AG08396 (cell line): ENCODE data around the gene PTRH2.

ENCODE experiments used
- DNase-seq: peaks from one replicate; pipeline ENCODE4 v3.0.0; 2012; ENCODE audit warnings: low spot score, mixed read lengths

Gene PTRH2

GRCh38 chr17:59719526-59719925 lies 12.3 kb upstream of the PTRH2 start:
- no peak for DNase-seq

- DNase-seq, result no peak
Observed at GRCh38 chr17:59716427-59716826, 9.2 kb upstream of the PTRH2 start.

- DNase-seq, result no peak
Observed at GRCh38 chr17:59714255-59714654, 7.0 kb upstream of the PTRH2 start.

GRCh38 chr17:59712862-59713261 lies 5.6 kb upstream of the PTRH2 start:
- no peak for DNase-seq

DNA sequence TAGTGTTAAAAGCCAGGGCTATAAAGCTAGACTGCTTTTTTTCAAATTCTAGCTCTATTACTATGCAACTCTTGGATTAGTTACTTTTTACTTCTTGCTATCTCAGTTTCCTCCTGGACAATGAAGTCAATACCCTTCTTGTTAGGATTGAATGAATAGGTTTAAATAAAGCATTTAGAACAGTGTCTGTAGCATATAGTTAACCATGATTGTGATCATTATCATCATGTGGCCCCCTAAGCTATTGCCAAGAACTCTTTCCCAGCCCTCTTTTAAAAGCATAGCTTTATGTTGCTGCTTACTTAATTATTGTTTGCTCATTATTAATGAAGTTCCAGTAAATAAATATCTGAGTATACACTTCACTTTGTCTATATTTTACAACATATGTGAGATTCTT lies 4.7 kb upstream of the PTRH2 start:
- no peak for DNase-seq

DNA sequence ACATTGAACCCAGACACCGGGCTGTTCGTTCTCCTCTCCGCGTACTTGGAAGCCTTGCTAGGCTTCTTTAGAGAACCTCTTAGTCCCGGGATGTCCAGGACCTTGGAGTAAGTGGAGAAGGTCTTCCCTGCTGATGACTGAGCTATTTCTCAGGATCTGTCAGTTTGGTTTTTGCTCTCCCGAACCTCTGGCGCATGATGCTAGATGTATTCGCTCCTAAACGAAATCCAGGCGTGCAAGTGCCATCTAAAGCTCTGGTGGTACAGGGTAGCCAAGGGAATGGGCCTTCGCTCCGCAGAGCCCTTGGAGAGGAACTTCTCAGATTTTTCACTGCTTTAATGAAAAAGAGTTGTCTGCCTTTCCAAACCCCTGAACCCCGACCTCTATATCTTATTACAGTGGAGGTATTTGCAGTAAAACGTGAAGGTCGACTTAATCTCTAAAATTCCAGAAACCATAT lies 771 bp upstream of the PTRH2 start:
- DNase-seq, result no peak

DNA sequence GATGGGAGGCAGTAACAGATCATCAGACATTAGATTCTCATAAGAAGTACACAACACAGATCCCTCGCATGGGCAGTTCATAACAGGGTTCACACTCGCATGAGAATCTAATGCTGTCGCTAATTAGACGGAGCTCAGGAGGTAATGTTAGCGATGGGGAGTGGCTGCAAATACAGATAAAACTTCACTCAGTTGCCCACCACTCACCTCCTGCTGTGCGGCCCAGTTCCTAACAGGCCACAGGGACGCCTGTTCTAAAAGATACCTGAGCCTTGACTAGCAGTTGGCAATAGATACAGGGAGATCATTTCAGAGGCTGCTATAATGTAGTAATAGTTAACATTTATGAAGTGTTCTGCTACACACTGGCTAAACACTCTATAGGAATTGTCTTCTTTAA lies 4.9 kb downstream of the PTRH2 start:
- DNase-seq, result no peak

DNA sequence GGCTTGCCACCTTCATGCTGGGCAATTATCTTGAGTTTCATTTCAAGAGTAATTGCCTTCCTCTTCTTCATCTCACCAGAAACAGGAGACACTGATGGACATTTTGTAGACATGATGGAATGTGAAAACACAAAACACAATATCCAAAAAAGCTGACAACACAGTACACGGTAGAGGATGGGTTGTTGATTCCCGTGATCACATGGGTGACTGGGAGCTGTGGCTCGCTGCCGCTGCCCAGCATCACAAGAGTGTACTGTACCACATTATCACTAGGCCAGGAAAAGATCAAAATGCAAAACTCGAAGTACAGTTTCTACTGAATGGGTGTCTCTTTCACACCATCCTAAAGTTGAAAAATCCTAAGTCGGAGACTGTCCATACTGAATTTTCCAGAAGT lies 7.4 kb downstream of the PTRH2 start:
- no peak for DNase-seq

GRCh38 chr17:59699218-59699617 lies 8.0 kb downstream of the PTRH2 start:
- no peak for DNase-seq

DNA sequence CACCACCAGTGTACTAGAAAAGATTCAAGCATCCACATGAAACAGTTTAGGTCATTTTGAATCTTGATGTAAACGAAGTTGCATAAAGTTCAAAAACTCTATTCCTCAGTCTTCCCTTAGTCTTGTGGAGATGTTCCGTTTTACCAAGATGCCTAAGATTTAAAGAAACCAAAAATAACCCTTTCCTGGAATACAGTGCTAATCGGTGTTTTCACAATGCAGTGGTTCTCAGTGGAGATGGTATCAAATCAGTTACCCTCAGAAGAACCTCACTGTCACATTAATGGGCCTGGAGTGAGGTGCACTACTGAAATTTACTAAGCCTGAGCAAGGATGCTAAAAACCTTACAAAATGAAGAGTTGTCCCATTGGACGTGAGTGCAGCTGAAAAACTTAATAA lies 9.1 kb downstream of the PTRH2 start:
- DNase-seq, result no peak

GRCh38 chr17:59696682-59697277 lies 10.4 kb downstream of the PTRH2 start:
- no peak for DNase-seq

GRCh38 chr17:59695945-59696681 lies 11.1 kb downstream of the PTRH2 start:
- DNase-seq, result no peak

GRCh38 chr17:59694344-59694743 lies 12.9 kb downstream of the PTRH2 start:
- no peak for DNase-seq

GRCh38 chr17:59693582-59693981 lies 13.6 kb downstream of the PTRH2 start:
- no peak for DNase-seq

- DNase-seq, result no peak
Observed at GRCh38 chr17:59688496-59688895, 18.7 kb downstream of the PTRH2 start.

DNA sequence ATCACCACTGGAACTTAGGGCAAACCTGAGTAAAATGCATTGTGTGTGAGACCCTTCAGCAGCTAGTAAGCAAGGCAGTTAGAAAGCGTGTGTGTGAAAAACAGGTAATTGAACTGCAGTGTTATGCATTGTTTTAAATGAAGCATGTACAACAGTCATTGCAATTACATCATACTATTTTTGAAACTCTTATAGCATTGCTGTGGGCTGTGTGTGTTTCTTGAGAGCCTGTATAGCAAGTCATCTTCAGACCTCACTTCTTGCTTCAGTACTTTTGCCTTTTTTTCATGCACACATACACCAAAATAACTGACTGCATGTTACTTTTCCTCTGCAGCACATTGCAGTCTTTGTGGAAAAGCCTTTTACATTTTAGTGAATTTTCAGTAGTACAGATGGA lies 19.2 kb downstream of the PTRH2 start:
- no peak for DNase-seq

- no peak for DNase-seq
Observed at GRCh38 chr17:59684967-59685366, 22.3 kb downstream of the PTRH2 start.

GRCh38 chr17:59683283-59683682 lies 23.9 kb downstream of the PTRH2 start:
- no peak for DNase-seq

DNA sequence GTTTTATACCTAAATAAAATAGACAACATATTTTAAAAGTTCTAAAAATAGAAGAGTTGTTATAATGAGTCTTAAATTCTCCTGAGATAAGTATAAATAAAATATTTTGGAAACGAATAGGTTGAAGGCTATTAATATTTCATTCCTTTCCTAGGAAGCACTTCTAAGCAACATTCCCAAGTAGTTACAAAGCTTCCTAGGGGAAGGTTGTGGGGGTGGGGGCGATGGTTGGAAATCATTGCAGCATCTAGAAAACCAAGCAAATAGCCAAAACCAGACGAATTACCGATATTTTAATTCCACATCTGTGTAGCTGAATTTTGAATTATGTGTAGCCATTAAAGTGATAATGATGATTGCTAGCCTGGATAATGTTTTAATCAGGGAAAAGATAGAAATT lies 26.9 kb downstream of the PTRH2 start:
- peak; percentile 12 for DNase-seq

DNA sequence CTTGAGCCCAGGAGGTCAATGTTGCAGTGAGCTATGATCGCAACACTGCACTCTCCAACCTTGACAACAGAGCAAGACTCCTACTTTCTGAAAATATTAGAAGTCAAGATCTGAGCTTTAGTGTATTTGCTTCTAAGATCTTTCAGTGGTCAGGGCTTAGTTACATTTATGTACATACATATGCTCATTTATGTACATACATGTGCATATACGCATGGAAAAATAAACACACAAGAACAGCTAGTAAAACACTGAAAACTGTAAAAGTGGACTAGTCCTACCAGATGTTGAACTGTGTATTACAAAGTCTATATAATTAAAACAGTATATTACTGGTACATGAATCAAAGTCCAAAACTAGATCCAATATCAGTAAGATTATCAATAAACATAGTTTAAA lies 28.3 kb downstream of the PTRH2 start:
- DNase-seq, result no peak

GRCh38 chr17:59676716-59677115 lies 30.5 kb downstream of the PTRH2 start:
- no peak for DNase-seq

GRCh38 chr17:59675231-59675630 lies 32.0 kb downstream of the PTRH2 start:
- DNase-seq, result no peak

- DNase-seq, result no peak
Observed at GRCh38 chr17:59671386-59671785, 35.8 kb downstream of the PTRH2 start.

GRCh38 chr17:59669944-59670343 lies 37.3 kb downstream of the PTRH2 start:
- DNase-seq, result no peak
